Neutrophil (primary cell): ENCODE results near the gene SSR1.

Experiments
- H3K27ac ChIP-seq: fragments of 200-600 bp; sonication (generic); 2 replicates; pipeline ENCODE4 v1.5.1; 2016; ENCODE audit warnings: mild to moderate bottlenecking, moderate library complexity
- H3K27me3 ChIP-seq: fragments of 200-600 bp; sonication (generic); 2 replicates; pipeline ENCODE4 v1.6.0; 2016; ENCODE audit warnings: mild to moderate bottlenecking
- H3K36me3 ChIP-seq: fragments of 200-600 bp; sonication (generic); 2 replicates; pipeline ENCODE4 v1.5.1; 2017
- H3K4me1 ChIP-seq, 2 experiments: fragments of 200-600 bp in 1 of 2; sonication (generic) in 1 of 2; 1 replicate in 1 of 2; 2 replicates in 1 of 2; pipeline versions ENCODE4 v1.5.1 to v1.6.1; 2013 to 2016; ENCODE audit warnings: low read depth in 1 of 2, low read length in 1 of 2, mild to moderate bottlenecking in 1 of 2, moderate library complexity in 1 of 2; ENCODE audit not compliant: control insufficient read depth in 1 of 2, insufficient read depth in 1 of 2
- H3K4me3 ChIP-seq, 2 experiments: fragments of 200-600 bp in 1 of 2; sonication (generic) in 1 of 2; 1 replicate in 1 of 2; 2 replicates in 1 of 2; pipeline ENCODE4 v1.5.1; 2013 to 2016; ENCODE audit warnings: low read depth in 1 of 2, low read length in 1 of 2, mild to moderate bottlenecking in 1 of 2, moderate library complexity in 1 of 2
- H3K9me3 ChIP-seq: fragments of 200-600 bp; sonication (generic); 2 replicates; pipeline ENCODE4 v1.5.1; 2016
- CTCF ChIP-seq: fragments of 200-600 bp; sonication (generic); IDR thresholded peaks from 2 replicates; pipeline ENCODE4 v1.5.1; 2016; ENCODE audit warnings: antibody characterized with exemption

SSR1 gene

GRCh38 chr6:7249391-7249790 lies 63.6 kb downstream of the SSR1 start:
- no peak for TF ChIP-seq CTCF
- no peak overlapping the region for H3K4me3 ChIP-seq
- peaks cover 56% of the 10 kb centered on the region for H3K36me3 ChIP-seq
- peaks cover under 1 to 4% of the 10 kb centered on the region in 2 experiments for H3K4me1 ChIP-seq
- no peak overlapping the region for H3K27ac ChIP-seq
- H3K27me3 ChIP-seq = no peaks in the 10 kb centered on the region
- no peaks in the 10 kb centered on the region for H3K9me3 ChIP-seq

- Histone ChIP-seq H3K9me3 (no peaks in the 10 kb centered on the region), H3K36me3 (peaks cover 56% of the 10 kb centered on the region), H3K27me3 (no peaks in the 10 kb centered on the region), H3K4me3 (no peak overlapping the region), H3K4me1 (peaks cover 7 to 11% of the 10 kb centered on the region in 2 experiments), H3K27ac (no peak overlapping the region)
- no peak for TF ChIP-seq CTCF
Measured at GRCh38 chr6:7247828-7248227, 65.2 kb downstream of the SSR1 start.

- Histone ChIP-seq H3K9me3 (no peaks in the 10 kb centered on the region), H3K27me3 (no peaks in the 10 kb centered on the region), H3K4me3 (no peak overlapping the region), H3K27ac (no peak overlapping the region), H3K4me1 (peaks cover 7 to 14% of the 10 kb centered on the region in 2 experiments), H3K36me3 (peaks cover 56% of the 10 kb centered on the region)
- no peak for TF ChIP-seq CTCF
Measured at GRCh38 chr6:7247179-7247456, 65.9 kb downstream of the SSR1 start.

- H3K36me3 ChIP-seq = peaks cover 57% of the 10 kb centered on the region
- TF ChIP-seq CTCF = no peak
- H3K4me1 ChIP-seq = peaks cover 7 to 14% of the 10 kb centered on the region in 2 experiments
- H3K27ac ChIP-seq = no peak overlapping the region
- H3K9me3 ChIP-seq = no peaks in the 10 kb centered on the region
- no peak overlapping the region for H3K4me3 ChIP-seq
- no peaks in the 10 kb centered on the region for H3K27me3 ChIP-seq
Measured at GRCh38 chr6:7246401-7247178, 66.4 kb downstream of the SSR1 start.

GRCh38 chr6:7245668-7246393 lies 67.2 kb downstream of the SSR1 start:
- Histone ChIP-seq H3K4me3 (no peak overlapping the region), H3K36me3 (peaks cover 64% of the 10 kb centered on the region), H3K27me3 (no peaks in the 10 kb centered on the region), H3K9me3 (no peaks in the 10 kb centered on the region), H3K27ac (no peak overlapping the region), H3K4me1 (peaks cover 7 to 14% of the 10 kb centered on the region in 2 experiments)
- TF ChIP-seq CTCF = no peak
